Hindlimb muscle (tissue), 1 donor: ENCODE data around the gene ARHGAP26. TPM values are rescaled to one million over a fixed set of nuclear protein-coding genes. Genes with fewer than 3 reads are reported as not detected.
A peak's percentile ranks its signal among the peaks of the same experiment; 100 is the strongest.

Experiments used
- DNase-seq: peaks from one replicate; pipeline ENCODE4 v3.0.0-alpha.2; 2013
- polyA plus RNA-seq: library from polyadenylated mRNA; unstranded; fragments of 120-200 nt; gene quantifications from one replicate; pipeline ENCODE4 v1.2.1, GENCODE V29; 2013; ENCODE audit not compliant: insufficient read length

The ARHGAP26 gene
- polyA plus RNA-seq, 1 donor, result 13.8 TPM

DNA sequence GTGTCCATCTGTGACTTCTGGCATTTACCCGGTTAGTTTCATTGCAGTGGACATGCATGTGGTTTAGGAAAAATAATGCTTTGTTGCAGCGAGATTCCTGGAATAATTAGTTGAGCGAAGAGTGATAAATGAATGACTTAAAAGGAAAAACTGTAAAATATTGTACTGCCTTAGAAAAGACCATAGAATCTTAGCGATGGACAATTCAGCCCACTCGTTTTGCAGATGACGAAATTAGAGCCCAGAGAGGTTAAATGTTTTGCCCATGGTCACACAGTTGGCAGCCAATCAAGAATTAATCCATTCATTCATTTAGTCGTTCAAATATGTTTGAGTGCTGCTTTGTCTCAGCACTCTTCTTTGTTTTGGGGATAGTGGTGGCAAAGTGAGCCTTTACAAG lies 107.9 kb downstream of the ARHGAP26 start:
- DNase-seq, result no peak

DNA sequence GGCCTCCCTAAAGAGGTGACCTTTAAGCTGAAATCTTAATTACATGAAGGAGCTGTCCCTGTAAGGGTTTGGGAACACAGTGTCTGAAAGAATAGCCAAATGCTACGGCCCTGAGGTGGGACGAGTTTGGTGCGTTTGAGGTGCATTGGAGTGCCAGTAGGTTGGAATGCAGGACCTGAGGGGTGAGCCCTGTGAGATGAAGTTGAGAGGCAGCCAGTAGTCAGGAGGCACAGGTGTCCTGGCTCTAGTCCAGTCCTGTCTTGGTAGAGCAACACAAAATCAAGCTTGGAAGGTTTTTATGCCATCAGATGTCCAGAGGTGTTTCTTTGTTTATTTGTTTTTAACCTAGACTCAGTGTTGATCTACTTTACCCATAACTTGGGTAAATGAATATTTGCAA lies 108.5 kb downstream of the ARHGAP26 start:
- no peak for DNase-seq

DNA sequence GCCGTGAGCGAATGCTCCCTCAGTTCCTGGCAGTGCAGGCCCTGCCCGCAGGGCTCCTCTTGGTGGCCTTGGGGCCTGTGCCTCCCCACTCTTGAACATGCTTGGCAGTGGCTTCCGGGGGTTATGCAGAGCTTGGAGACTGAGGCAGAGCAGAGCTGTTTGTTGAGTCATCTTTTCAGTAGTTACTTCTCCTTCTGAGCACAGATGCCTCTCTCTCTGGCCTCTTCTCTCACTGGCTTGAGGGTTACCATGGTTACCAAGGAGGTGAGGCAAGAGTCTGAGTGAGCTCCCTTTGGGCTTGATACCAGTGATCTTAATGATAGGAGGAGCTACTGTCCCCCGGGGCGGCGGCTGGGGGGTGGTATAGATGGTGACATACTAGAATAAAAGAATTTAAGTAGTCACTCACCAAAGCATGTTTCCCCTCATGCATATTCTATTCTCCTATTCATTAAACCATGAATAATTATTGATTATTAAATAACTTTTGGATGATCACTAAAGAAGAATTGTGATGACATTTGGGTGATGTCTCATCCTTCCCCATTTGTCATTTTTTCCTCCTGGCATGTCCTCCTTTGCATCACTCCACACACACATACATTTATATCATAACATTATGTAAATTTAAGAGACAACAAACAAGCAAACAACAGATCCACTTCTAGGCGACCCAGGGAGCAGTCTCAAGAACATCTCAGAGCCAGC lies 111.1 kb downstream of the ARHGAP26 start:
- DNase-seq, result no peak

DNA sequence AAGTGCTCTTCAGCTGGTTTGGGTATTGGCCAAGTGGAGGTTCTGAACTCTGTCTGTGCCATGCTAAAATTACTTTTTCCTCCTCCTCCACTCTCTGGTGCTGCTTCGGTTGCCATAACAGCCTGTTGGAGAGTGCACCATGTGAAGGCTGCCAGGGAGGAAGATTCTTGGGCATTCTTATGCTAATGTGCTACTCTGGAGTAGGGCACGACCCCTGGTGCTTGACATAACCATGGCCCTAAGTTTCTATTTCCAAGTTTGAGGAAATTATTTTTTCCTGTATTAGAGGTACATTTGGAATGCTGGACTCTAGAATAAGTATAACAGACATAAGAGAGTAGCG lies 111.6 kb downstream of the ARHGAP26 start:
- DNase-seq, result no peak

DNA sequence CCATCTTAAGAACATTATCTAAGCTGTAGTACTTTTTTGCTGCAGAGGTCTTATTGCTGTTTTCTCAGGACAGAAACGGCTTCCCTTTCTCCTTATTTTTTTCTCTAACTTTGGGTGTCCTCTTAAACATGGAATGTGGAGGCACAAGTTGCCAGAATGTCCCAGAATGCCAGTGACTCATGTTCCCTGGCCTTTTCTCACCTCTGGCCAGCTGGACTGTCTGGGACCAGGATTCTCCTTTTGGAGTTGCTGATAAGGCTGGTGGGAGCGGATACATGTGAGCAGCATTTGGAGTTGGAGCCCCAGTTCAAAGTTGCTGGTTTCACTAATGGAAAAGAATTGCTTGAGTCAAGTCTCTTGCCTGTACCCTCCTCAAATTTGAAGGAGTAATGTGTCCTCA lies 112.8 kb downstream of the ARHGAP26 start:
- DNase-seq, result no peak

DNA sequence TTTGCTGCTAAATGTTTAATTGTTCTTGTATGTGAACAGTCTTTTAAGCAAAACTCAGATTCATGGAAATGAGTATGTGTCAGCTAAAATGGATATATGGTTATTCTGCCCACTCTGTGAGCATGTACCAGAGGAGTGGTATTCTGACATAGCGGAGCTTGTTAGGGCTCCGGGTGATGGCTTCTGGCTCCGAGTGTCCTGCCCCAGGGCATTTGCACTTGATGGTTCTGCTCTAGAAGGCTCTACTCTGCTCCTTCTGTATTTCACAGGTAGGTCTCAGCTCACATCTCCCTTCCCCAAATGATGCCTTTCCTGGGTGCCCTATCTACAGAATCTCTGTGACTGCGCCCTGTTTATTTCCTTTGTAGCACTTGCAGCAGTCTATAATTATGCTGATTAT lies 113.3 kb downstream of the ARHGAP26 start:
- DNase-seq, result no peak

DNA sequence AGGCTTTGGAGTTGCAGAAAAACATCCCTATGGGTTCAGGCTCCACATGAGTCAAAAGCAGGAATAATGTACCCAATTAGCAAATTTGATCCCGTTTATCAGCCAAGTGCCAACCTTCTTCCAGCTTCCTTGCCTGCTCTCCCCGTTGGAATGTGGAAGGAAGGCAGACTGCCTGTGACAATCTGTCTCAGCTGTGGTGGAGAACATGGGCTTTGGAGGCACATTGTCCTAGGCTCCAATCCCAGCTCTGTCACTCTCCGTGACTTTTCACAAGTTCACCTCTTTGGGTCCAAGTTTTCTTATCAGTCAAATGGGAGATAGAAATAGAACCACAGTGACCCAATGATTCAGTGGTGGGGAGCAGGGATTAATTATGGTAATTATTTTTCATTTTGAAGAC lies 113.9 kb downstream of the ARHGAP26 start:
- no peak for DNase-seq

DNA sequence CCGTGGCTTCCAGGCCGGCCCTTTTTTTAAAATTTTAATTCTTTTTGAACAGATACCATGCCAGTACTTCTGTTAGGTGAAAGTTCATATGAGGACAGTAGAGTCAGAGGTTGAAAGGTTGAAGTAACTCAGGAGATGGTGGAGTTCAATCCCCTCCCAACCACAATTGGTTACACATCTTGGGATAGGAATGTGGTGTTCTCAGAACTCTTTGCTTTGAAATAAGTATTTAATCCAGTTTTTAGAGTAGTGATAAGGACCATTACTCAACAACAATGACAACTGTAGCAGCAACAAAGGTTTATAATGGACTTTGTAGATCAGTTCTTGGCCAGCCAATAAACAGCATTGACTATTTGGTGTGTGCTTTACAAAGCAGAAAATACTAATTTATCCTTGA lies 116.0 kb downstream of the ARHGAP26 start:
- DNase-seq, result no peak

DNA sequence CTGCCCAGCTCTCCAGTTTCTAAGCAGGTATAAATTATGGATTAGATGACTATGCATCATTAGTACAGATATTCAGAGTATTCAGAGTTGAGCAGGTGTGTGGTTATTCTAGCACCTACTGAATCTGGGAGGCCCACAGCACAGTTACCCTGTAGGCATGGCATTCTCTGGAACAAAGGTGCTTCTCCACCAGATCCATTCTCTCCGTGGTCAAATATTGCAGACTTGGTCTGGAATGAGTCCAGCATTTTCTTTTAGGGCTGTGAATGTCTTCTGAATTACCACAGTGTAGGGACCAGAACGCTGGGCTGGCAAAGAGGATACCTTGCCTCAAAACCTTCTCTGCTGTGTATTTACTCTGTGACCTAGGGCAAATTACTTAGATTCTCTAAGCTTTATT lies 116.8 kb downstream of the ARHGAP26 start:
- DNase-seq, result no peak

DNA sequence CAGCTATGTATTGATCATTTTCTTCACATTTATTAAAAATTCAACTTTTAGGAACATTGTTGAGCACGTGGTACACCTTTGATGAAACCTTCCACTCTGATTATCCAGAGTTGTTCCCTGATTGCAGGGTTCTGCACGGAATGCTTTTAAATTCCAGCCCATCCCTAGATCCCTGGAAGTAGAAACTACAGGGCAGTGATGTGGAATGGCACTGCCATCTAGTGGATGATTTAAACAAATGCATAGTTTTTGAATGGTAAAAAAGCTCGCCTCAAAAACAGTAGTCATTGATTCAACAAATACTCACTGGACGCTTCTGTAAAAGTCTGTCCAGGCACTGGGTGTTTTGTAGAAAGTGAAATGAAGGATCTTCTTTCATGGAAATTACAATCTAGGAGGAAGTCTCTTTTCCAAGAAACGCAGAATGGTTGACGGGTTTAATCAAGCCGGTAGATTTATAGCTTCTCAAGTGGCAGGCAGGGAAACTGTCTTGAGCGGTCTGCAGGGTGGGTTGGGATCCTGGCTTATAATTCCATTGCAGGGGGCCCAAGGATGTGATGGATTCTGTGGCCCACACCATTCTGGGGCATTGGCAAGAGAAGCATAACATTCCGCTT lies 118.4 kb downstream of the ARHGAP26 start:
- peak; percentile 53 for DNase-seq

DNA sequence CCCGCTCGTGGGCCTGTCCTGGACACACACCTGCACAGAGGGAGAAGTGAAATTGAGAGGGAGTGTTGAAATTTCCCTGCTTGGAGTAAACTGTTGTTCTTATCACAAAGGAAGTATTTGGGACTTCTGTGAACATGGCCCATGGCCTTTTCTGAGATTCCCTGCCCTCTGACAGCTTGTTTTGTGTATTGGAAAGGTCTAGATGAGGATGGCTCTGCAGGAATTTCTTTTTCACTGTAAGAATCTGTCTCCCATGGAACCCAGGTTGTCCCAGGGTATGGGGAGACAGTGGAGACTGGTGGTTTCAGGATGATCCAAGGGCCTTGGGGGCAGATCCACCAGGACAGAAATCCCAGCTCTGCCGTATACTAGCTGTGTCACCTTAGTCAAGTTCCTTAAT lies 121.8 kb downstream of the ARHGAP26 start:
- DNase-seq, result no peak

DNA sequence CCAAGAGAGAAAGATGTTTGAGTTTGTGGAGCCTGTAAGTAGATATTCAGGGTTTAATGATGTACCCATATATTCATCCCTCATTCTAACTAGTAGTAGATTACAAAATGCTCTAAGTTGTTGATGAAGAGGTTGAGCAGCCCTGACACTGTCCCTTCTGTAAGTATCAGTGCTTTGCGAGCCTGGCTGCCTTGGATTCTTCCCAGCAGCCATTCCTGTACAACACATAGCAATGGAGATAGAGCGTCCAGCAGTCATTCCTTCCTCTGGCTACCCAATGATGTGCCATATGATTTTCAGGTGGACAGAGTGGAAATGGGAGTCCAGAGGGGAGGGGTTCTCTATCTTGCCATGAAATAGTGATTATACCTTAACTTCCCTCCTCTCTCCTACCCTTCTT lies 124.1 kb downstream of the ARHGAP26 start:
- DNase-seq, result no peak

DNA sequence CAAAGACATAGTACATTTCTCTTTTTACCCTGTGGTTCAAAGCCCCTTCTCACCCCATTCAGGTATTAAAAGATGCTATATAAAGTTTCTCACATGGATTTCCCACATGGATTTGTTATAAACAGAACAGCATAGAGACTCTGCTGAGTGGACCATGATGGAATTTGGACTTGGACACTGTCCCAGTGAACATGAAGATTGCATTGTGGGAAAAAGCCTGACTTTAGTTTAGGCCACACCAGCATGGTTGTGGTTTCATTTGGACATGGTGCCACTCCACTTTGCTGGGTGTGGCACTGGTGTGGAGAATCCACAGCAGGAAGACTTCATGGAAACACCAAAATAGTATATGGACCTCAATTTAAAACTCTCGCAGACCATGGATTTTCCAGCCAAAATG lies 124.6 kb downstream of the ARHGAP26 start:
- DNase-seq, result no peak

DNA sequence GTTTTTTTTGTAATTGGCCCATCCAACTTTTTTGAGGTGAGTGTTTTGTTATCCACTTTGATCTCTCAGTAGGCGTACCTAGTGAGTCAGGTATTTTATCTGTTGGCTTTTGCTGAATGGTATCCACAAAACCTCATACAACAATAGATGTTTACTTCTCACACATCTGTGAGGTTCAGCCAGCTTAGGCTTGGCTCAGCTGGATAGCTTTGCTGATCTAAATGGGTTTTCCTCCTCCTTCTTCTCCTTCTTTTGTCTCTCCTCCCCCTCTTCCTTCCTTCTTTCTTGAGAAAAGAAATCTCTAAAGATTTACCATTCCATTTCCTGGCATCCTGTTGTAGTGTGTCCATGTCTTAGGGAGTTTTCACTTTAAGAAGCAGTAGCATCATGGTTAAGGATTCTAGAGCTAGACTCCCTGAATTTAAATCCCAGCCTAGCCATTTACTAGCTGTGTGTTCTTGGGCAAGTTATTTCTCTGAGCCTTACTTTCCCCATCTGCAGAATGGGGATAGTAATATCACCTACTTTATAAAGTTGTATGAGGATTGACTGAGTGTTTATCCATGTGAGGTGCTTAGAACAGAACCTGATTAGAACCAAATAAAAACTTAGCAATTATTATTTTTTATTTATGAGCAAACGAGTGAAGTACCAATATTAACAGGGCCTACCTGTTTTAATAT lies 126.3 kb downstream of the ARHGAP26 start:
- no peak for DNase-seq

DNA sequence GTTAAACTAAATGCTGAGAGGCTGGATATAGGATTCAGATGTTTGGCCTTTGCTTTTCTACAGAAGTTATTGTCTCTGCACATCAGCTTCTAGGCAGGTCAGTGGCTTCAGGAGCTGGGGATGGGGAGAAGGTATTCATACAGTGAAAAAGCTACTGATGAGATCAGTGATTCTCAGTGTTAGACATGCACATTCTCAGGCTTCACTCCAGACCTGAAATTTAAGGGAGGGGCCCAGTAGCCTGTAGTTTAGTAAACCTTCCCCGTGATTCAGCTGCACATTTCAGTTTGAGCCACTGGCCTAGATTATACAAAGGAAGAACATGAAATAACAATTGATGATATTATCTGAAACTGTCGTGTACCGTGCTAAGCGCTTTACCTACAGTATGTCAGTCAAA lies 127.2 kb downstream of the ARHGAP26 start:
- no peak for DNase-seq

DNA sequence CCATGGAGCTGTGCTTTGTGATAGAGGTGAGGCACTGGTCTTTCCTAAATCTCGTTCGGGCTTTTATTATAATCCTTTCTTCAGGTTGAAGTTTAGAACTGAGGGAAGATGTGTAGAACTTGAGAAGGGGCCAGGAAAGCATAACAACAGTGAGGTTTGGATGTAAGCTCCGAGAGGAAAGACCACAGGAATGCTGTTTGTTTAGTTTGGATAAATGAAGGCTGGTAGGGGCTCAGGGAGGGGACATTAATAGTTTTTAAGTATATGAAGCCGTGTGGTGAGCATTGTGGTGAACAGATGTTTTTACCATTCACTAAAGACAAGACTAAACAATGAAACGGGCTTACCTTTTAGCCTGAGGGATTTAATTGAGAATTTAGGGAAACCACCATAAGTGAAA lies 130.8 kb downstream of the ARHGAP26 start:
- no peak for DNase-seq

DNA sequence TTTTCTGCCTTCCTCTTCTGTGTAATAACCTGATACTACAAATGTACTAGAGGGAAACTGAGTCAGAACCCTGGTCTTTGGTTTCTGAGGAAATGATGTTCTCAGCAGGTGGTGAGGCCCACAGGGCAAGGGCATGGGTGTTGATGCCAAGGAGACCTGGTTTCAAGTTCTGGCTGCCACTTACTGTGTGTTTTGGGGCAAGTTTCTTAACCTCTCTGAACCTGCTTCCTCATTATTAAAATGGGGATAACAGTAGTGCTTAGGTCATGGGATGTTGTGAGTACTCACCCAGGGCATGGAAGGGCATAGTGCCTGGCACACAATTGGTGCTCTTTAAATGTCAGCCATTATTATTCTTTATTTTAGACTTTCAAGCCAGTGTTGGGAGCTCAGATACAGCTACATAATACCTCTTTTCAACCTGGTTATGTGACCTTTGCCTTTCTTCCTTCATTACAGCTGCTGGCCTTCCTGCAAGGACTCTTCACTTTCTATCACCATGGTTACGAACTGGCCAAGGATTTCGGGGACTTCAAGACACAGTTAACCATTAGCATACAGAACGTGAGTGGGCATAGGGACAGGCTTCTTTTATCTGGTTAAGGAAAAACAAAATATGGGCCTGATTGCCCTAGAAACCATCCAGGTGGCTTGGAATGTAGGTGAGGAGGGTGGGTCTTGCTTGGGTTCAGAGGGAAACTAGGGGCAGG lies 131.5 kb downstream of the ARHGAP26 start:
- no peak for DNase-seq

DNA sequence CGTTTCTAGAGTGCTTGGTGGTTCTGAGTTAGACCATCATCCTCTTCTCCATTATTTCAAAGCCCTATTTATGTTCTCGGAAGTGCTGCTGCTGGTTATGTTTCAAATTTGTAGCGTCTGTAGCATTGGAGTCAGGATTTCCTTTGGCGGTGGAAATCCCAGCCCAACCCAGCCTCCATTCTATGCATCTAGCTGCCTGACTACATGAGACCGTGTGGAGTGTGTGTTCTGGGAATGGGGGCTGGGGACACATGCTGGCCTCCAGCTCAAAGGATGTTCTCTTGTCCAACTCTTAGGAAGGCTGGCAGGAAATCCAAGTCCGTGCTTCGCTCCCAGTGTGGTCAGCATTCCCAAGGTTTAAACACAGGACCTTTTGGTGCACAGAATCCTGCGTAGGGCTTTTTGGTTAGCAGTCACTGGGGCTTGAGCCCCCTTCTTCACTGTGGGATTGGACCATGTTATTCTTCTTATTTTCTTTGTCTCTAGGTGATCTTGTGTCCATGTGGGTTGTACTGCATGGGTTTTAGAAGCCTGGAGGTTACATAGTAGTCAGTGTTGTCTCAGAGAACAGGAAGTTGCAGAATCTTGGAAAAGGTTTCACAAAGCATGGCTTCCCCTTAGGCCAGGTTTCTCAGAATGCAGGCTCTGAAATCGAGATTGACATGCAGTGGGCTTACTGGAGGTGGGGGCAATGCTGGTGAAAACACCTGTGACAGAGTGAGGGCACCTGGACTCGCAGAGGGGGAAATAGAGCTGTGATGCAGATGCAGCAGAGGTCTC lies 132.2 kb downstream of the ARHGAP26 start:
- DNase-seq, result no peak

DNA sequence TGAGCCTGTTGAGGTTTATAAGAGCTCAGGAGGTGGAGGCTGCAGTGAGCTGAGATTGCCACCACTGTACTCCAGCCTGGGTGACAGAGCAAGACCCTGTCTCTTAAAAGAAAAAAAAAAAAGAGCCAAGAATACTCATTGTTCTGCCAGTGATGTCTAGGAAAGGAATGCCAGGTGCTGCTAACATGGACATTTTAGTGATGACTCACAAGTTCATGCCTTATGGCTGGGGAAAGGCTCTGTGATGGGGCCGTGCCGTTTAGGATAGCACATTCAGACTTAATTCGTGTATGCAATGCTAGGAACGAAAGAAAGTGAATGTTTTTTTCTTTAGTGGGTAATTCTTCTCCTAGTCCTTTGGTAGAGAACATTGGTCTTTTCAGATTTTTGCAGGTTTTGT lies 134.2 kb downstream of the ARHGAP26 start:
- no peak for DNase-seq

DNA sequence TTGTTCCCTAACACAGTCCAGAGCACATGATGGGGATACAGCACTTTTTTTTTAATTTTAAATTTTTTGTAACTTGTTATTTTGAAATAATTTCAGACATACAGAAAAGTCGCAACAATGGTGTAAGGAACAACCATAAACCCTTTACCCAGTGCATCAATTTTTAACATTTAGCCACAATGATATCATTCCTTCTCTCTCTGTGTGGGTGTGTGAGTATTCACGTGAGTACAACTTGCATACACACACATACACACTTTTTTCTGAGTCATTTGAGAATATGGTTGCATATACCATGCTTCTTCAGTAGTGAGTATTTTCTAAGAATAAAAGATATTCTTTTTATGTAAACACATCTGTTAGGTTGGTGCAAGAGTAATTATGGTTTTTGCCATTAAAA lies 135.2 kb downstream of the ARHGAP26 start:
- DNase-seq, result no peak

DNA sequence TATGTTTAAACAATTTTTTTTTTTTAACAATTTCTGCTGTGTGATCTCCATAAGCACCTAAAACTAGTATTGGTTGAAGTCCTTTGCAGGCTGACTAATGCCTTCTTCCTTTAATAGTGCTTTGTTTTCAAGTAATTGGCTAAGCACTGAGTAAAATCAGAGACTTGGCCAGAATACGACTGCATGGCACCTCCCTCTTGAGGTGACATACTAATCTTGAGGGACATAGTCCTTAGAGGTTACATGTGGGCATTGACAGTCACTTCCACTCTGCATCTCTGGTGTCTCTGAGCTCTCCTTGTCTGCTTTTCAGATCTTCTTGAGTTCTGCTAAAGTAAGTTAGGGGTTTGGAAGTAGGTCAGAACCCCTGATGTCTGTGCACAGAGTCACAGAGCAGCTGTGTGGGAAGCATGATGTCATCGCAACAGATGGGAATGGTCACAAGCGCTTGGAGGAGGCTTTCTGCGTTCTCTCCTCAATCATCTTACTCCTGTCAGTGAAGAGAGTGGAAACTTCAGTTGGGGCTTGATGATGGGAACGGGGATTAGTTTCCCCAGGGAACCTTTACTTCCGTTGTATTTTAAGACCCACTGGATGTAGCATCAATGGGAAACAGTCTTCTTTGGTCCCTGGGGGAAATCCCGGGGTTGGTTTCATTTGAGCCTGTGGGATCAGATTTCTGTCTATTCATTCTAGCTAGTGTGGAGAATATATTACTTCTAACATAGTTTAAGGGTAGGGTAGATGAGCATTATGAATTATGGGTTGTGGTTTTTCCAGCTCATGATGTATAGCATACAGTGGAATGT lies 136.9 kb downstream of the ARHGAP26 start:
- DNase-seq, result peak; percentile 81

DNA sequence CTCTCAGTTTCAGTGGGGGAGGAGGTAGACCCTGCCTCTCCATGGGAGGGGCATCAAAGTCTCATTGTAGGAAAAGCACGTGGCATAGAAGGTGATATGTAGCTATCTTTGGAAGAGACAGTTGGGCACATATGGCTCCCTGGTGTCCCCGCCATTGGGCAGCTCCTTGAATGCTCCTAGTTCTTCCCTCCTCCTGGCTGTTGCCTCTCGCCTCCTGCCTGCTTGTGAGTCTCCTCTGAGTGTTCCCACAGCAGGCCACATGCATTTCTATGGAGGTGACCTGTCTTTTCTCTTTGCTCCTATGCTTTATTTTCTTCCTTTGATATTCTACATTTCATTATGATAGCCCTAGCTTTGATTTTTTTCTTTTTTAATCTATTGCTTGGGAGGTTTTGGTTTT lies 138.5 kb downstream of the ARHGAP26 start:
- DNase-seq, result no peak
